ENCODE results near the gene USP3. TPM values are rescaled to one million over a fixed set of nuclear protein-coding genes. Genes with fewer than 3 reads are reported as not detected.

Gene USP3
- total and polyA plus RNA-seq, 10 of the 15 experiments (the other 5 are each of a cell fraction or from before 2014, with no cell fraction given), result 23.8 to 64.5 (median 50.3) TPM

- ChIA-PET RAD21 (ENCODE audit: unreplicated experiment) (no interaction called here), CTCF (no interaction called here), SMC1A (ENCODE audit: uncharacterized antibody, unreplicated experiment) (interaction anchor here (0.6 kb wide), 1 partner anchor 40 kb away, joined by 3 read pairs; no protein-coding TSS in a partner anchor), POLR2A (no interaction called here)
- no TSS peak for BruUV-seq (replicated peaks)
- H3K27me3 ChIP-seq (replicated peaks in 1 of 2; ENCODE audit: control insufficient read depth in 2 of 2, insufficient read depth in 2 of 2, low read length in 1 of 2), result no peaks in the 10 kb centered on the region
- no peak overlapping the region for H3K9ac ChIP-seq (ENCODE audit: control insufficient read depth, insufficient read depth, low read length)
- FAIRE-seq (no peak), ATAC-seq (no peak), DNase-seq (ENCODE audit: low read depth, low spot score) (no peak)
- no peaks in the 10 kb centered on the region; the same call in 2 of the 3 replicates for H3K9me3 ChIP-seq (replicated peaks; ENCODE audit: control insufficient read depth, insufficient read depth, low read length)
- H3K4me1 ChIP-seq (ENCODE audit: control insufficient read depth, insufficient read depth, low read length), result no peaks in the 10 kb centered on the region
- no peak overlapping the region for H3K4me2 ChIP-seq (ENCODE audit: control insufficient read depth, insufficient read depth)
- no peaks in the 10 kb centered on the region for H3K79me2 ChIP-seq (ENCODE audit: control insufficient read depth, insufficient read depth, low read length)
- no peaks in the 10 kb centered on the region for H4K20me1 ChIP-seq (ENCODE audit: control insufficient read depth, insufficient read depth)
- H3K36me3 ChIP-seq (ENCODE audit: control insufficient read depth in 2 of 2, insufficient read depth in 2 of 2, low read length in 1 of 2), result no peaks in the 10 kb centered on the region
- in situ Hi-C loops (cut with MboI) (no loop called here), intact Hi-C loops (cut with micrococcal nuclease; ENCODE audit: unreplicated experiment) (no loop called here)
- no peak overlapping the region for H2AFZ ChIP-seq (ENCODE audit: control insufficient read depth, low read depth, low read length)
- no peak overlapping the region for H3K27ac ChIP-seq (ENCODE audit: control insufficient read depth, insufficient read depth)
- H3K4me3 ChIP-seq, result no peak overlapping the region
- no peak for TF ChIP-seq JUNB (IDR thresholded peaks at IDR 0.05)
- no peak for TF ChIP-seq HCFC1 (IDR thresholded peaks at IDR 0.05; ENCODE audit: low read length)
- TF ChIP-seq CREM (IDR thresholded peaks at IDR 0.05; ENCODE audit: low read depth), result no peak
- WGBS (ENCODE audit: insufficient coverage, insufficient replicate concordance, low lambda C conversion rate, missing lambda C conversion rate), result 0% methylated on average over 1 of the region's 1 CpG
Measured at GRCh38 chr15:63456258-63456657, 48.1 kb upstream of the USP3 start.

GRCh38 chr15:63457379-63457778 lies 47.0 kb upstream of the USP3 start:
- intact Hi-C loops (cut with micrococcal nuclease; ENCODE audit: unreplicated experiment) (no loop called here), in situ Hi-C loops (cut with MboI) (no loop called here)
- no TSS peak for BruUV-seq (replicated peaks)
- no peaks in the 10 kb centered on the region for H3K27me3 ChIP-seq (replicated peaks in 1 of 2; ENCODE audit: control insufficient read depth in 2 of 2, insufficient read depth in 2 of 2, low read length in 1 of 2)
- no peaks in the 10 kb centered on the region for H3K4me1 ChIP-seq (ENCODE audit: control insufficient read depth, insufficient read depth, low read length)
- POLR2A ChIA-PET, result no interaction called here
- SMC1A ChIA-PET (ENCODE audit: uncharacterized antibody, unreplicated experiment), result no interaction called here
- H3K36me3 ChIP-seq (ENCODE audit: control insufficient read depth in 2 of 2, insufficient read depth in 2 of 2, low read length in 1 of 2), result no peaks in the 10 kb centered on the region
- H3K9me3 ChIP-seq (replicated peaks; ENCODE audit: control insufficient read depth, insufficient read depth, low read length), result no peaks in the 10 kb centered on the region; the same call in 2 of the 3 replicates
- H2AFZ ChIP-seq (ENCODE audit: control insufficient read depth, low read depth, low read length), result no peak overlapping the region
- TF ChIP-seq EED (IDR thresholded peaks at IDR 0.05; ENCODE audit: low read depth) (no peak), SMARCA5 (IDR thresholded peaks at IDR 0.05) (no peak), NR2F1 (conservative IDR thresholded peaks at IDR 0.05) (no peak), RAD51 (IDR thresholded peaks at IDR 0.05) (no peak)
- no peaks in the 10 kb centered on the region for H3K79me2 ChIP-seq (ENCODE audit: control insufficient read depth, insufficient read depth, low read length)
- RAD21 ChIA-PET (ENCODE audit: unreplicated experiment), result no interaction called here
- no peak for FAIRE-seq
- 78% methylated on average over 5 of the region's 5 CpGs for WGBS (ENCODE audit: insufficient coverage, insufficient replicate concordance, low lambda C conversion rate, missing lambda C conversion rate)
- no peaks in the 10 kb centered on the region for H4K20me1 ChIP-seq (ENCODE audit: control insufficient read depth, insufficient read depth)
- H3K4me2 ChIP-seq (ENCODE audit: control insufficient read depth, insufficient read depth), result no peak overlapping the region
- no peak for ATAC-seq
- H3K9ac ChIP-seq (ENCODE audit: control insufficient read depth, insufficient read depth, low read length), result no peak overlapping the region
- CTCF ChIA-PET, result no interaction called here
- DNase-seq (ENCODE audit: low read depth, low spot score), result no peak
- no peak overlapping the region for H3K4me3 ChIP-seq
- no peak overlapping the region for H3K27ac ChIP-seq (ENCODE audit: control insufficient read depth, insufficient read depth)
